Posterior vena cava (tissue), 2 donors: ENCODE results near the gene MYRIP. TPM values are rescaled to one million over a fixed set of nuclear protein-coding genes. Genes with fewer than 3 reads are reported as not detected.

Experiments used
- DNase-seq: peaks from one replicate; pipeline ENCODE4 v3.0.0-alpha.2; 2020; ENCODE audit warnings: low spot score
- intact Hi-C, 2 donors: fragments of 100-400 bp; cut with DNase I; formaldehyde crosslinking; loops; one replicate each; pipeline versions ENCODE4 v1.14.1 to v1.14.2; 2022 to 2023
- total RNA-seq, 2 donors: library from RNA; stranded (reverse); fragmentation: NEBNext Ultra II Directional; extraction: Animal tissue kit (Norgen Biotek cat#: 25700); gene quantifications; one replicate each; pipeline ENCODE4 v1.2.1, GENCODE V29; 2021
- donor health status: DM: yes; HTN: yes; CAD: no.
- donor health status: DM: yes; HTN: yes; CAD: no.

Gene MYRIP
- total RNA-seq, 2 donors from 2014 or later = 5.8 to 6.7 TPM

DNA sequence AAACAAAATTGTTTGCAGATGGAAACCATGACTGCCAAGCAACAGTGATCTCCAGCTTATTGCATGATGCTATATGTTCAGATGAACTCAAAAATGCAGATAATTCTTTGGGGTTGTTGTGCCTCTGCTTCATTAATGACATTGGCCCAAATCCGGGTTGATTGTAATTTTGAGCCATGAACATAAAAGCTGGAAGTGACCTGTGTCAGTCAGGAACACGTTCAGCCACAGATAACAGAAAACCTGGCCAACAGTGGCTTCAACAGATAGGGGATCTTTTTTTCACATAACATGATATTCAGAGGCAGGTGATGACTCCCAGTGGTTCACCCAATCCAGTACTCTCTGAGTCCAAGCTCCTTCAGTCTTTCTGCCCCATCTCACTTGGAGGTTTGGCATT lies 423.2 kb downstream of the MYRIP start:
- no peak for DNase-seq
- intact Hi-C loops = no loop called here

DNA sequence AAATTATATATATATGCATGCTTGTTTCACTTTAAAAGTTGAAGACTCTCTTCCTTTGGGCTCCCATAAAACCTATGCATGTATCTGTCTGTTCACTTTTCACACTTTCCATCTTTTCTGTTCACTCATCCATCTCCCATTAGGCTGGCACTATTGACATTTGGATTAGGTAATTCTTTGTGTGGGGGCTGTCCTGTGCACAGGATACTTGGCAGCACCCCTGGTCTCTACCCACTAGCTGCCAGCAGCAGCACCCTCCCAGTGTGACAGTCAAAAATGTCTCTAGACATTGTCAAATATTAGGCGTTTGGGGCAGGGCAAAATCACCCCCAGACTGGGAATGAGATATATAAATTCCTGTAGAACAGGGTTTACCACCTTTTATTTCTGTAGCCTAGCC lies 427.8 kb downstream of the MYRIP start:
- intact Hi-C loops = no loop called here
- DNase-seq = no peak

DNA sequence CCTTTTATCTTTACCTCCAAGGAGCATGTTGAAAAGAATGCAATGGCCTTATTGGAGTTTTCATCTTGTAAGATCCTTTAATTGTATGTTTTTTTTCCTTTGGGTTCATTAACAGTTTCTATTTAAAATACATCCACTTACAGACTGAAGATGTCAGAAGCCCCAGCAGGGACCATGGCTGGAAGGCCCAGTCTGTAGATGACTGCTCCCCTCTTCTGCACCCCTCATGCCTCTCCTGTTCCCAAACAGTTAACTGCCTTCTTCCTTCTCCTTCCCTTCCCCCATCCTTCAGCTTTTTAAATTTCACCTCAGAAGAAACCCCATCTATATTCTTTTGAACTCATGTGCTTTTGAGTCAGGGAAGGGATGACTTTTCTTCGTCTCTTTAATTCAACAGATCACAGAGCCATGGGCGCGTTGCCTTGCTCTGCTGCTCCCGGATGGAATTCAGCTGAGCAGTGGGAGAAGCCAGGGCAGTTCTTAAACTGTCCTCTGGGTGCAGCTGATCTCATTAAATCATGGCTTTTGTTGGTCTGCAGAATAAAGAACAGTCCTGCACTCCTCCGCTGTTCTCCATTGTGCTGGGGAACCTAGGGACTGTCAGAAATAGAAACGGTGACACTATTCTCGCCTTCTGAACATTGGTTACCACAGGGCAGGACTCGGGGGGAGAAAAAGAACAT lies 428.6 kb downstream of the MYRIP start:
- intact Hi-C loops = no loop called here
- no peak for DNase-seq

DNA sequence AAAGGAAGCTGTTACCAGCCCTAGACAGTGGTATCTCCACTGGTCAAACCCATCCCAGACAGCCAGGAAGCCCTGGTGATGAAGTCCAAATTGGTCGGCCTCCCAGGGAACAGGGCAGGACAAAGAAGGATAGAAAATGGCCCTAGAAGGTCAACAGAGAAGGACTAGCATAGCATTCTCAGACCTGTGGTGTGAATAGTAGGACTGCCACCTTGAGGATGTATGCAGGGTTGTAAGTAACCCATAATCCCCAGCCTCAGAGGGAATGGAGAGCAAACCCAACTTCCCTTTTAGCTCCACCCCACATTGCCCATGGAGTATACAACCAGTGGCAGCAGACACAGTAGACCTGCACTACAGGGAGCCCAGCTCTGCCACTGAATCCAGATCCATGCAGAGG lies 431.5 kb downstream of the MYRIP start:
- intact Hi-C loops = no loop called here
- no peak for DNase-seq

DNA sequence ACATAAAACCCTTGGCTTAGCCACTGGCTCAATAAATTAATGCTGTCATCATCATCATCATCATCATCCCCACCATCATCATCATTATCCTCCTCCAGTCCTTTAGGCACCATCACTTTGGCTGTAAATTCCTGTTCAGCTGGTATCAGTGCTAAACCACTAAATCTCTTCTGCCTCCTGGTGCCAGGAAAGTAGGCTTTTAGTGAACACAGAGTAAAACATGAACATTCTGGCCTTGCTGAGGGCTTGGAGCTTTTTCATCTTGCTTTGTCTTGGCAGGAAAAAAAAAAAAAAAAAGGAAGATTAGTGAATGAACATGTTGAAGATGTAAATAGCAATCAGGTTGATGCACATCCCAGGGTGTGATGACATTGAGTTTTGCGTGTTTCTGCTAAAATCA lies 432.8 kb downstream of the MYRIP start:
- intact Hi-C loops = no loop called here
- DNase-seq = no peak

DNA sequence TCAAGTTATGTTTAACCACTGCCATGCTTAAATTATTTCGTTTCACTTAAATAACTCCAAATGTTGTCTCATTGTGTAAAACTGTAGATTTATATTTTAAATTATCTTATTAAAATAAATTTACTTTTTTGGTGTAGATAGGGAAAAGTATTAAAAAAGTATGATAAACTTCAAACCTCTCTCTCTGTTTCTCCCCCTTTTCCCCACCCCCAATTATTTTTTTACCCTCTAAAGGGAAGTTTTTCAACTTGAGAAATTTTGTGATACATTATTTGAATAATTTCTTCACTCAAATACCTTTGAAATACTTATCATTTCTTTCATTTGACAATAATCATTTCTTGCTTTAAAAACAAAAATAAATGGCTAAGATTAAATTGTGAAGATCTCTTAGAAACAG lies 433.2 kb downstream of the MYRIP start:
- intact Hi-C loops = no loop called here

DNA sequence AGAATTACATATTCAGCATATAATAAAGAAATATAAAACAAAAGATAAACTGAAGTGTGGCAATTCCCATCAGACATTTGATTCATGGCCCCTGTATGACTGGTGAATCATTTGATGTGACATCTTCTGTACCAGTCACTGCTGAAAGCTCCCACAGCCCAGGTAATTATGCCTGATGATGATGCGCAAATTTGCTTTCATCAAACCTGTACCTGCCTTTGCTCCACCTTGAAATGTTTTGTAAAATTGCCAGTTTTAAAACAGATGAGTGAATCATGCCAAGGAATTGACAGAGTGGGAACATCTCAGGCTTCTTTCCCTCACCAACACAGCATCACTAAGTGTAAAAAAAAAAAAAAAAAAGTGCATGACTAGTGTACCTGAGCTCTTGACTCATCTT lies 433.6 kb downstream of the MYRIP start:
- no peak for DNase-seq
- intact Hi-C loops = no loop called here

More for the DNA sequence above, 433.2 kb downstream of the MYRIP start:
- DNase-seq = no peak

DNA sequence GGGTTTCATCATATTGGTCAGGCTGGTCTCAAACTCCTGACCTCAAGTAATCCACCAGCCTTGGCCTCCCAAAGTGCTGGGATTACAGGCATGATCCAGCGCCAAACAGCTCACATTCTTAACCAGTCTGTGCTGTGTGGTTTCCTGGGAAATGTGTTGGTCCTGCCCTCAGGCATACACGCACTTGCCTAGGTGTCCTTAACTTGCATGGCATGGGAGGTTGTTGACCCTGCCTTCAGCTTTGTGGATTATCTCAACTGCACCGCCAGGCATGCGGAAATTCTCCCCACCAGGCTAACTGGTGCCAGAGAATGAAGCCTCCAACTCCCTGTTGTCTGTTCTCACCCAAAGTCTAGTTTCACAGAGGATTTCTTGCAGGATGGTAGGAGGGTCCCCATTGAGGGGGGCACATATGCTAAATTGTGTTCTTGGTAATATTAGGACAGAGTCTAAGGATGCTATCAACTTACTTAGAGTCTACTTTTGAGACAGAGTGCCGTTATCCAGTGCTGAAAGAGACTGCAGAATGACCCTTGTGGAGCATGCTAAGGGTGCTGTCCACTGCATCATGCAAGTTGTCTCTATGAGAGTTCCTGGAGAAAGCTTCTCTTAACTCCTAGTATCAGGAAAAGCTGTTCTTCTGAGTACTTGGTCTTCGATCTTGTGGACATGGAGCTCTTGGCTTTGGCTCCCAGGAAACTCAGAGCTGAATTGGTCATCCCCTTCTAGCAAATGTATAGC lies 438.5 kb downstream of the MYRIP start:
- intact Hi-C loops = no loop called here
- DNase-seq = no peak

DNA sequence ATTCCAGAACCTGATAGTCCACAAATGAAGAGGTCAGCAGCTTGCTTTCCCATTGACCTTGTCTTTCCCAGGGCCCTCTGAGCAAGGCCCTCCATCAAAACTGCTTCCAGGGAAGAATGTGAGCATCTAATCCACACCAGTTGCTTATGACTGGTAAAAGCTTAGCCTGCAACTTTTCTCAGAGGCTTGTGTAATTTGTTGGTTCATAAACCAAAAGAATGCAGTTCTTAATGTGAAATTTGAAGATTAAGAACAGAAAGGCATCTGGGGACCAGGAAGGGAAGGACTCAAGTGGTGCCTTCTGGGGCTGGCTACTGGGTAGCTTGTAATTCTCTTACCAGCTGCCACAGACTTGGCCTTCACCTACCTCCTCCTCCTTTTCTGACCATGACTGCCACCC lies 439.2 kb downstream of the MYRIP start:
- intact Hi-C loops = no loop called here
- no peak for DNase-seq

DNA sequence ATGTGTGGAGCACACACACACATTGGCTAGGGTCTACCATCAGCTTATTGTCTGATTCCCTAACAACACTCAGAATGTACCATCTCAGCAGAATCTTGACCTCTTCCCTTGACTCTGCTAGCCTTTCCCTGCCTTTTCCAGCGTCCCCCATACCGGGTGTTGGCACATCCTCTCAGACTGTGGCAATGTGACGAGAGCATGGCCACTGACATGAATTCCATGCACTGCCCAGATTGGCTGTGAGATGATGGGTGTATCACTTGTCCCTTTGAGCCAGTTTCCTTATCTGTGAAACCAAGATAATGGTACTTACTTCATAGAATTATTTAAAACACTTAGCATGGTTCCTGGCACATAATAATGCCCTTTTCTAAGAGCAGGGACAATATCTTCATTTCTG lies 439.8 kb downstream of the MYRIP start:
- intact Hi-C loops = no loop called here

DNA sequence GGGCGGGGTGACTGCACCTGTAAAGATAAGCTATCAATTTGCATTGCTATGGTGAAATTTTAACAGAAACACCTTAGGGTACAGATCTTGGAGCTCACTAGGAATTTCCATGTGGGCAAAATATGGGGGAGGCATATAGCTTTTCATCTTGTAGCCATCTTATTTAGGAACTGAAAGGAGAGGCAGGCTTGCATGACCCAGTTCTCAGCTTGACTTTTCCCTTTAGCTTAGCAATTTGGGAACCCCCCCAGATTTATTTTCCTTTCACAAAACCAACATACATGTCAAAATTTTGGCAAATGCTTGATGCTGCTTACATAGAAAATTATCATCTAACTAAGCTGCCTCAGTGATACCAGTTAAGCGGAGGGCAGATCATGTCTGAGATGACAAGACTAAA lies 445.1 kb downstream of the MYRIP start:
- intact Hi-C loops = no loop called here
- DNase-seq = no peak

More for the DNA sequence above, 439.8 kb downstream of the MYRIP start:
- no peak for DNase-seq

DNA sequence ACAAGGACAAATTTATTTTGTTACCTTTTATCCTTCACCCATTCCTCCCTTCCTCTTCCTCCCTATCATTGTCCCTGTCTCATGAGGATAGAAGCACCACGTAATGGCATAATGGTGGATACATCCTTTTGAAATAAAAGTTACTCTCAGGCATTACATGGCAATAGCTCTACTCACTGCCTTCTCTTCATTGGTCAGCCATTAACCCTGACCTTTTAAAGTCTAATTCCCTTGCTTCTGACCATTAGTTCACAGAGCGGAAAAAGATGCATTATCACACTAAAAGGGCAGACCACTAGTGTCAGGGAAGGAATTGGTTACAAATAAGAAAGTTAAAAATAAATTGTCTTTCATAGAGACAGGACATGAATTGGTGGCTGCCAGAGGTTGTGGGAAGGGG lies 445.5 kb downstream of the MYRIP start:
- DNase-seq = no peak

DNA sequence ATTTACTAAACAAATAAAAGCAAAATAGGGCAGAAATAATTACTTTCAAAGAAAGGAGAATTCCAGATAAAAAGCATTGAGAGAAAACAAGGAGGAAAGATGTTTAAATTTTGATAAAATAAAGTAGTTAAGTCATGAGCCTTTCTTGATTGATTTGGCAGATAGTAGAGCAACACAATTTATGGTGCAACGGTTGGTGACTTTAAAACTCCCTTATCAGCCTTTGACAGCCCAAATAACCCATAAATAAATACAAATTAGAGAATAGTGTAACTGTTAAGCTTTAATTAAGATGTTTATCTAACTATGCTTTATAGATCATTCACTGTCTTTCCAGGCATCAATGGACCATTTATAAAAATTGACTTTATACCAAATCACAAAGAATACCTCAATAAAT lies 446.1 kb downstream of the MYRIP start:
- no peak for DNase-seq
- intact Hi-C loops = no loop called here

More for the DNA sequence above, 445.5 kb downstream of the MYRIP start:
- intact Hi-C loops = no loop called here

DNA sequence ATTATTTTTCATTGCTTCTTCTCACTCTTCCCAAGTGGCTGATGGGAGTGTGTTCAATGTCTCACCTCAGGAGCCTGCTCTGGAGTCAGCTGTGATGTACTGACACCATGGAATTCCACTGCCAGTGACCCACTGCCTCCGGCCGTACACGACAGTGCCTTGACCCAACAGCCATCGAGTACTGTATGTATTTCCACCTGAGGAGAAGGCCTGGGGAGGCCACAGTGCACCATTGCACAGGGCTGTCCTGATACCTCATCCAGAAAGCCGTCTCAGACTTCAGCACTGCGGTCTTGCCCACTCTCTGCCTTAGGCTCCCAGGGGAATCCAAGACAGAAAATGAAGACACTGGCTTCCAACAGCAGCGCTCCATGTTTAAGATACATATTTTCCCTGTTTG lies 448.7 kb downstream of the MYRIP start:
- intact Hi-C loops = no loop called here
- no peak for DNase-seq

DNA sequence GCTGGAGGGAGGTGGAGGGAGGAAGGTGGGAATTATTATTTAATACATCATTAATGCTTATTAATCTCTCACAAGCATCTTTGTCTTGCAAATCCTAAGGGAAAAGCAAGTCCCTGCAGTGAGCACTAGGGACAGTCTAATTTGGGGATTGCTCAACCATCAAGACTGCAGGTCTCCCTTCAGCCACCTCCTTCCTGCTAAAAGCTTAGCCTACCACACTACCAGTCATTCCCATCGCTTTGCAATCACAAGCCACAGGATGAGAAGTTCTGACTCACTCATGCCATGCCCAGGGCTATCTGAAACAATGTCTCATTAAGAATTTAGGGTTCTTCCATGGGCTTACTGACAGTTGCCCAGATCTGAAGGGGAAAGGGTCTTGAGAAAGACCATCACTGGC lies 449.1 kb downstream of the MYRIP start:
- intact Hi-C loops = no loop called here
- no peak for DNase-seq

DNA sequence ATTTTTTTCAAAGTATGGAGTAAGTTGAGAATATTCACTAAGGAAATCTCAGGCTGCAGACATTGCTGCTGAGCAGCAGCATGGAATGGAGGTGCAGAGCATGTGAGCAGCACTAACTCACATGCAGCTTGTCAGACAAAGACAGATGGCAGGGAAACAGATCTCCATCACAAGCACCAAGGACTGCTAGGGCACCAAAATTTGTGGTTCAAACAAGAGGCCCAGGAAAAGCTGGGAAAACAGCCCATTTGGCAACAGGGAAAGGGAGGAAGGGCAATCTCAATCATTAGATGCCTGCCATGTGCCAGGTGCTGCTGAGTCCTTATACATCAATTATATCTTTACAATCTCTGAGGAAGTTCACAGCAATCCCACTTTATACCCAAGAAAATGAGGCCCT lies 452.9 kb downstream of the MYRIP start:
- DNase-seq = no peak
- intact Hi-C loops = no loop called here

DNA sequence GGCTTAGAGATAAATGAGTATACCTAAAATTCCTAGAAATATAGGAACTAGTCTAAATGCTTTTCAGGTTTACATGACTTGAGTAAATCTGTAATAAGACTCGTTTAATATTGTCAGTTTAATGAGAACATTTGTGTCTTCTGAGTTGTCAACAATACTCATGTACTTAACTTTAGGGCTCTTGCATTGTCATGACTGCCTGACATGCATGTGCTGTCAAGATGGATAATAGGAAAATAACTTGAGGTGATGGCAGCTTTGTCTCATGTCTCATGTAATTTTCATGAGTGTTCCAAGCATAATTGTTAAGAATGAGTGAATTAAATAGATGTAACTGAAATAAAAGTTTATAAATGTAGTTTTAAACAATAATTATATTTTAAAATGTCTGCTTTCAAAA lies 455.0 kb downstream of the MYRIP start:
- intact Hi-C loops = no loop called here
- no peak for DNase-seq

DNA sequence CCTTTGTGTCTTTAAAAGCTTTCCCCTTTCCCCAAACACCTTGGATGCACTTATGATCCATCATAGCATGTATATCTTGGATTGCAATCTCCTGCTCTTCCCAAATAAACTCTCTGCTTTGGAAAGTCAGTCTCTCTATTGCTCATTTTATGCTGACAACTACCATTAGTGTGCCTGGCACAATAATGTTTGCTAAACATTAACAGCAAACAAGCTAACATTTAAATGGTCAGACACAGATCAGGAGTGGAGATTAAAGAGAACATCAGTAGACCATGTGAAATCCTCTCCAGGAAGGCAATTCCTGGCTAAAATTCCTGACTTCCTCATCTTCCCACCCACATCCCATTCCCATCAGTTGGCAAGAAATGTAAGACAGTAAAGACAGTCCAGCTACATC lies 455.8 kb downstream of the MYRIP start:
- intact Hi-C loops = no loop called here
- DNase-seq = no peak

DNA sequence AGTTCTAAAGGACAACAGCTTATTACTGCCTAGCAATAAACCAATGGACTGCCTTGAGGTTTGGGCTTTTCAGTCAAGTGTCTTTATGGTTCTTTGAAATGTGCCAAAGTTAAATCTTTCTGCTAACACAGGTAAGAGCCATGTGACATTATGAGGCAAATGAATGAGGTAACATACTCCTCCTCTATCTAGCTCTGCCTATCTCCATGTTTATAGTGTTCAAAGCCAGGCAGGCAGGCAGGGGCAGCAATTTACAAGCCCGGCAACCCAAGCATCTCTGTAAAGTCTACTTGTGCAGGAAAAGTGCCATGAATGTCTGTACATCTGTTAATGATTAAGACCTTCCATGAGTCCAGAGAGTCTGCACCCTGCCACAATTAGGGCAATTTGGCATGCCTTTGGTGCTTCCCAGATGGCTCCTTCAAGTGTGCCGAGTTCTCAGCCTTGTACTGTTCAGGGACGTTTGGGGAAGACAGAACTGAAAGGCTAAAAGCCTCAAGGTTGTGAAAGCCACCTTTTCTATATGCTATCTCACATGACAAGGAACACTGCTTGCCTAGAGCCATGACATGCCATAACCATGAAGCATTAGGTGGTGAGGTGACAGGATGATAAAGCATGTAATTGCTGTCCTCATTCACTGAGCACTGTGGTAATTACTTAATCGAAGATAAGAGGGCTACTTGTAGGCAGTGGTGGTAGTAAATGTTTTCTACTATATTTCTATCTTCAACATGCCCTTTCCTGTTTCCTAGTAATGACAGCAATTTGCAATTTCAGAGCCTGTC lies 458.7 kb downstream of the MYRIP start:
- intact Hi-C loops = no loop called here
- no peak for DNase-seq

DNA sequence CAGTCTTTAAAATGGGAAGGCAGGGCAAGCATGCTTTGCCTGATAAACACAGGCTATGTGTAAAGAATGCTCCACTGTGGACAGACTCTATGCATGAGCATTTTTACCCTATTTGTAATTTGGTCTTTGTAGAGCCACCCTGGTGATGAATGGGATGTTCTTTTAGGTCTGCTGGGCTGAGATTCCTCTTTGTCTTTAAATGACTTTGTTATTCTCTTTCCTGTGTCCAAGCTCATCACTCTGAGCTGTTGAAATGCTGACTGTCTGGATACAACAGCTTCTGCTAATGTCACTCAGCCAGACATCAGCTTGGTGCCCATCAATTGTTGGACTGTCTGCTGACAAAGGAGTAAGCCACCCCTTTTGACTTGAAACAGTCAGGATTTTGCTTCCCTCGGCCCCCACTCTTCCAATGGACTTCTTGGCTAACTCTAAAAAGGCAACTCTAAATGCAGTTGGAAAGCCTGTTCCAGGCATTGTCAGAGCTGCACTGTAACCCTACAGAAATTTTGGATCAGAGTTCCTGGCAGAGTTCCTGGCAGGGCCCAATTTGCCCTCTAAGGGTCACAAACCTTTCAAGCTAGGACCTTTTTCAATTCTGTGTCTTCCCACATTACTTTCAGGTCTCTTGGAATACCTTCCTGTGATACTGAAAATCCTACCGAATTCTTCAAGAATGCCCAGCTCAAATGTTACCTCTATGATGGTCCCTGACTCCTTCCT lies 459.6 kb downstream of the MYRIP start:
- intact Hi-C loops = no loop called here
- no peak for DNase-seq
